ENCODE data around the gene RANBP9.
A peak's percentile ranks its signal among the peaks of the same experiment; 100 is the strongest.

The RANBP9 gene

DNA sequence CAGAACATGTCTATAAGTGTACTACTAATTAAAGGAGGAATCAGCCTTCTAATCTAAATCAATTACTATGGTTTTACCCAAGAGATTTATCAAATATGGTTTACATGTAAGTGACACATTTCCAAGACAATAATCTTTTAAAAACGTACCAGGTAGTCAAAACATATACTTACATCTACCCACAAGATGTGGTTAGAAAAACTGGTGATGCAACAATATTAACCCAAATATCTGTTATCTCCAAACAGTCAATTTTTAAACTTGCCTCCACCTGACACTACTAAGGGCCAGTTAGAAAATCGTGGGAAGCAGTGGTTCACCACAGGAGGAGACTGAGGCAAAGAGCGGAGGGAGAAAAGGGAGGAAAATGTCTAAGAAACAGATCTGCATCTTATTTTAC is 68.5 kb downstream of the RANBP9 start:
- no peak for DNase-seq

GRCh38 chr6:13641315-13641714 is 70.3 kb downstream of the RANBP9 start:
- DNase-seq, result no peak

GRCh38 chr6:13638626-13639025 is 73.0 kb downstream of the RANBP9 start:
- DNase-seq, result no peak

GRCh38 chr6:13638014-13638413 is 73.6 kb downstream of the RANBP9 start:
- DNase-seq, result no peak

DNA sequence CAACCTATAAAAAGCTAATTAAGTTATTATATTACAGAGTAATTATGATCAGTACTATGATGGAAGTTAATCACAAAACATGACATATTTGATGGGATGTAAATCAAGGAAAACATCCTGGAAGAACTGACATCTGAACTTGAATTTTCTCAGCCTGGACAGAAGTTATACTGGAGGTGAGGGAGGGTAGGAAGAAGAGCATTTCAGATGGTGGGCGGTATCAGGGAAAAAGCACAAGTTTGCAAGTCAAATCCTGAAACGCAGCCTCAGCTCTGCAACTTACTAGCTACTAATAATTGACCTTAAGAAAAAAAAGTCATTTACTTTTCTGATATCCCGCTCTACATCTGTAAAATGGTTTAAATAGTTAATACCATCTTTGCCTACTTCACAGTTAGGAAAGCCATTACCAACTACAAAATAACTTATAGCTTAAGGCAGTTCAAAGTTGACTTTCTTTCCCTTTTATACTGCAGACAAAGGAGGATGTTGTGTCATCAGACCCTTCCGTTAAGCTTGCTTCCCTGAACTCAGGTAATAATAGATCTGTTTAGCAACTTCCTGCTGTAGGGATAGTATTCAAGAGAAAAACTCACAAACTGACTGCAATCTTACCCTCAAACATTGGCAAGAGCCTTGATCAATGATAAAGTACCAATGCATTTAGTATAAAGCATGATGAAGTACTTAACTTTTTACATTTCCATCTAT is 75.5 kb downstream of the RANBP9 start:
- DNase-seq, result no peak

- no peak for DNase-seq
Measured at GRCh38 chr6:13633343-13633742, 78.3 kb downstream of the RANBP9 start.

DNA sequence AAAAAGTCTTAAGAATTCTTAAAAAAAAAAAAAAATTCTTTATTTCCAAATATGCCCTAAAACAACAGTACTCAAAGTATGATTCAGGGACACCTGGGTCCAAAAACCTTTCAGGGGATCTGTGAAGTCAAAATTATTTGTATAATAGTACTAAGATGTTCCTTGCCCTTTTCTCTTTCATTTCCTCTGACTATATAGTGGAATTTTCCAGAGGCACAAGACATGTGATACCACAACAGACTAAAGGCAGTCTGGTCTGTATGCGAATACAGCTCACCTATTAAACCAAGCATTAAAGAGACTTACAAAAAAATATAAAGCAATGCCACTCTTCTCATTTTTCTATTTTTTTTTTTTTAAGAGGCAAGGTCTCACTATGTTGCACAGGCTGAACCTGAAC is 81.1 kb downstream of the RANBP9 start:
- DNase-seq, result no peak

GRCh38 chr6:13629459-13630116 is 82.0 kb downstream of the RANBP9 start:
- DNase-seq, result no peak

DNA sequence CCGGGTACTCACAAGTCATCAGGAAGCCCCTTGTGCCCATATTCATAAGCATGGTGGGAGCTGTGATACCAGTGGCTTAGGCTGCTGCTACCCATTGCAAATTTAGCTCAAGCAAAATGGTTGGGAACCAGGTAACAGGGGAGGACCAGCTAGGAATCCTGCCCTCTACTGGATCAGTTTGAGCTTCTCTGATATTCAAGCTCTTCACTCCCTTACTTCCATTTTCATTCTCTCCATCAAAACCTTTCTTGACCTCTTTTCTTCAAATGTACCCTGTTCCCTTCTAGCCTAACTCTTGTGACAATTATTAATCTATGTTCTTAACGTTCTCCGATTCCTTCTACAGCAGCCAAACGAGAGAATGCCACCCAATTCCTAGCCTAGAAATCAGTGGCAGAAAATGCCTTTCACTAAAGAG is 86.8 kb downstream of the RANBP9 start:
- peak; percentile 10 for DNase-seq

DNA sequence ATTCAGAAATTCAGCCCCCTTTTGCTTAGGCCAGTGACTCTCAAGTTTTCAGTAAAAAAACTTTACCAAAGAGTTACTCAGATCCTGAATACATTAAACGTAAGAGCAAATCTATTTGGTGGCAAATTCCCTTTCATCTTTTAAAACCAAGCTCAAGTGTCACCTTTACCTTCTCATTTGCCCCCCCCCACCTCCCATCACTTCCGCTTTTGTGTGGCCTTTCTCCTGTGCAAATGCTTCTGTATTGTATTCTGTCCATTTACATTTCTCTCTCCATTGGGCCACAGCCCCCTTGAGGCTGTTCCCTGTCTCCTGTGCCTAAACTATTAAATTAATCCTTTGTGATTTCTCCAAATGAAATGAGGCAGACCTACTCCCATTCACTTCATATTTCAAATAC is 94.6 kb downstream of the RANBP9 start:
- no peak for DNase-seq

DNA sequence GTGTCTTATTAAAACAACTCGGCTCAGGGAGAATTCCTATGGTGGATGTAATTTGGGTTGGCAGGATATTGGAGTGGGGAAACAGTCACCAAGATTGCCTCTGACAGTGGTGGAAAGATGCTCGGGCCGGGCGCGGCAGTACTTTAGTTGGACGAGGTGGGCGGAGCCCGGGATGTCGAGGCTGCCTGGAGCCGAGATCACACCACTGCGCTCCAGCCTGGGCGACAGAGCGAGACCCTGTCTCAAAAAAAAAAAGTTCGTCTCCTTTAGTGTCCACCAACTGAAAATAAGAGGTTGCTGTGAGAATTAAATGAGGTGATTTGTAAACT is 95.9 kb downstream of the RANBP9 start:
- DNase-seq, result peak; percentile 55

GRCh38 chr6:13614926-13615791 is 96.5 kb downstream of the RANBP9 start, which contains the start of gene NOL7:
Gene NOL7 (plus strand): TSS chr6:13615335. CDS start chr6:13615359, 24 bp downstream.
- peak; percentile 97 for DNase-seq

DNA sequence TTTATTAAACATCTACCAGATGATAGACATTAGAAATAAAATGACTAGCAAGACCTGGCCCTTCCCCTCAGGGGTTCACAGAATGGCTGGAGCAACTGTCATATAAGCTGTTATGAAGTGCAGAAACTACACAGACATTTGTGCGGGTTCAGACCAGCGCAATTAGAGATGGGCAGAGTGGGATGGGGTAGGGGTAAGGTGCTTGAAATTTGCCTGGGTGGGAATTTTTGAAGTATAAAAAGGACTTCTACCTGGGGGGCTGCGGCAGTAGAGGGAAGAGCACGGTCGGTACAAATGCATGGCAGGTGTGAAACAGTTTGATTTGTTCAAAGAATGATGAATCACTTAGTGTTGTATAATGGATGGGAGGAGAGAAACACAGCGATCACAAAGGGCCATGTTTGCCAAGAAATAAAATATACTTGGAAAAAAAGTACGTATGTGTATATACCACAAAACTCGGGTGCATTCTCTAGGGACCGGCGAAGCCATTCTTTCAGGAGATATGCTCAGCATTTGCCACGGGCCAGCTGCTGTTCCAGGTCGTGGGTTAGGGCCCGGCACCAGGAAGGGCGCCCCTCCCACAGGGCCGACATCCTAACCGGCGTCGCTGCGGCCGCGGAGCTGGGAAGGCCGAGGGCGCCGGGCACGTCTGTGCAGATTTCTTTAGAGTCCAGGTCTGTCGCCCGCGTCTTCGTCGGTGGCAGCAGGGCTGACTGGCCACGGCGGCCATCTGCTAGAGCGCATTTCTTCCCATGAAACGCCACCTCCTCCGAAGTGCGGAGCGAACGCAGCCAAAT is 97.3 kb downstream of the RANBP9 start:
- peak; percentile 45 for DNase-seq

DNA sequence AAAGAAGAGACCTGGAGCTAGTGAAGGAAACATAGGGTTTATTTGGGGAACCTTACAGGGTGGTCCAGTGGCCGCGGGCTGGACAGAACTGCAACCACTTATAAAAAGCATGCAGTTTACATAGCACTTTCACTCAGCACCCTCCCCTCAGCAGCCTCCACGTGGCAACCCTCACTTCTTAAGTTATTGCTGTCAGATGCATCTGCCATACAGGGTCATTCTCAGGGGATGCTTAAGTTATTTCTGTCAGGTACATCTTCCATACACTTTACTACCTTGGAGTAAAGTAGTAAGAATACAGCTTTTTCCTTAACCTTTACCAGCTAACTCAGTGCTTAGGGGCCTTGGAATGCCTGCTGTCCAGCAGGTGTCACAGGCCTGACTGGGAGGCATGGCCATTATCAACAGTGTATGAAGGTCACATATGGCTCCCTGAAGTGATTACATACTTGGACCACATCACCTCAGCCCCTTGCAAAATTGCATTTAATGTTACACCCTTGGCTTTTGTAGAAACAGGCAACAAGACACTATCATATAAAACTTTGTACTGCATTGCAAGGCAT is 98.5 kb downstream of the RANBP9 start:
- no peak for DNase-seq

DNA sequence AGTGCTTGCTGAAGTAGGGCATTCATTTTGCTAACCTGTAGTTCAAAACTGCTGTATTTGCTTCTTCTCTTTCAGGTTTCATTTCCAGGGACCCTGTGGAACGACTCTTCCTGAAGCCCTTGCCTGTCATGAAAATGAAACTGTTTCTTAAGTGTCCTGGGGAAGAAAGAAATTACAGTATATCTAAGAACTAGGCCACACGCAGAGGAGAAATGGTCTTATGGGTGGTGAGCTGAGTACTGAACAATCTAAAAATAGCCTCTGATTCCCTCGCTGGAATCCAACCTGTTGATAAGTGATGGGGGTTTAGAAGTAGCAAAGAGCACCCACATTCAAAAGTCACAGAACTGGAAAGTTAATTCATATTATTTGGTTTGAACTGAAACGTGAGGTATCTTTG is 99.9 kb downstream of the RANBP9 start:
- DNase-seq, result no peak

DNA sequence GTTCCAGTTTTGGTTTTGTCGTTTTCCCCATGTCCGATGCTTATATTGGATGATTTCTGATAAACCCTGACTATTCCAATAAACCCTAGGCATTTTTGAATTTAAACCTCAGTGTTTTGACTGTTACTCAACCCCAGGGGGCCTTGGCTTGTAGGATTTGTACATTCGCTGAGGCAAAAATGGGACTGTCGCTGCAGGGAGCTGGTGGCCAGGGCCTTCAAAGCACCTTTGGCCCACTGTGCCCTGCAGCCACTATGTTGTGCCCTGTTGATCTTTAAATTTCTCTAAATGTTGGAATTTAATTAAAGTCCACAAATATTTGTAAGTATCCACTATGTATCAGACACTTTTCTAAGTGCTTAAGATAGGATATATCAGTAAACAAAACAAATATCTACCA is 106.0 kb downstream of the RANBP9 start:
- no peak for DNase-seq

DNA sequence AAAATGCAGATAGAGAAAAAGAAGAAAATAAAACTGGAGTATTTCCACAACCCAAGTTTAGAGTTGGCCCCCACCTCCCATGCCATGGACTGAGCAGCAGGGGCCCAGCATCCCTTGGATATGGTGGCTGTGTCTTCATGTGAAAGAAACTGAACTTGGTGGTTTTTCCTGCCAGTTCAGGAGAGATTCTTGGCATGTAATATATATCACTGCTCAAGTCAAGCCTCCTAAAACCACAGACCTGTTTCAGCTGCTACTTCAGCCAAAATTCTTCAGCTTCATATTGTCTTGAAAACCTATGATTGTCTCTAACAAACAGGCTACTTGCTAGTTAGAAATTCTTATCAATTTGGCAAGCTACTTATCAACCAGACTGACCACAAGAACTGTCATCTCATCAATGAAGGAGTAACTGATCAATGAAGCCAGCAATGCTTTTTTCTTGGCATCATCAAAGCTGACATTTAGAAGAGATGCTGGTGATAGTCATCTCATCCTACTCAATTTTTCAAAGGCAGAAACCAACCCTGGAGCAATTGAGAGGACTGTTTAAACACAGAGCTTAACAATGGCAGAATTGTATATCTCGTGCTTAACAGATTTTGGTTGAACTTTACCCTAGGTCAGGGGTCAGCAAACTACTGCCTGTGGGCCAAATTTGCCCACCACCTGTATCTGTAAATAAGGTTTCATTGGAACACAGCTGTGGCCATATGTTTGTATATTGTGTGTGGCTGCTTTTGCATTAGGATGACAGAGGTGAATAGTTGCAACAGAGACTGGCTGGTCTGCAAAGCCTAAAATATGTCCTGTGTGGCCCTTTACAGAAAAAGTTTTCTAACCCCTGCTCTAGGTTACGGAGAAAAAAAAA is 106.9 kb downstream of the RANBP9 start:
- no peak for DNase-seq

DNA sequence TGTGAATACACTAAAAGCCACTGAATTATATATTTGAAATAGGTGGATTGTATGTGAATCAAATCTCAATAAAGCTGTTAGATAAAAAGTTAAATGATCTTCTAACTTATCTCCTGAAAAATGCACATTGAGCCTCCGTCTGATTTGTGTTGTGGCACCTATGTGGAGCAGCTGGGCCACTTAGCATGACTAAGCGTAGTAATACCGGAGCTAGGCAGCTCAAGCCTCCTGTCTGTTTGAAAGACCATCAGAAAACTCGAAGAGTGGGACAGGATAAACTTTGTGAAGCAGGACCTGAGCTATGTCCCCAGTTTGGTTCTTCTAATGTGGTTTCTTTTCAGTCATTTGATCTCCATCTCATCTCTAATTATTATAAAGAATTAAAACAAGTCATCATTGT is 107.5 kb downstream of the RANBP9 start:
- DNase-seq, result no peak

- no peak for DNase-seq
Measured at GRCh38 chr6:13600036-13600435, 111.6 kb downstream of the RANBP9 start.

- DNase-seq, result no peak
Measured at GRCh38 chr6:13597073-13597472, 114.6 kb downstream of the RANBP9 start.

DNA sequence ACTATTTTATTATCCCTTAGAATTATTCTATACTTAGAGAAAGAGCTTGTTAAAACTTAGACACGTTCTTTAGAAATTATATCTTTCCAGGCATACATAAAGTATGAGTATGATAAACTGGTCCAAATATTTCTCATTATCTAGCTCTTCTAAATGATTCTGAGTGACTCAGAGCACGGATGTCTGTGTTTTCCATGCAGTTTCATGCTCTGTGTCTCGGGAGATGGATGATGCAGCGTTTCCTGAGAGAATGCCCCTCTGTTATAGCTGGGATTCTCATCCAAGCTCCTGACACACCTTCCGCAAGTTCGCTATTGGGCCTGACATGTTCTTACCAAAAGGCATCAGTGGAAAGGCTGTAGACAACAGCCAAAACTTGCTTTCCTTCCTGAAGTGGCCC is 117.9 kb downstream of the RANBP9 start:
- no peak for DNase-seq

- DNase-seq, result no peak
Measured at GRCh38 chr6:13593103-13593502, 118.5 kb downstream of the RANBP9 start.
